NCI-H524 (cell line): ENCODE data around the gene SLC25A23.
"Not testable (repeated sequence)": the region's sequence is repeated elsewhere in the genome, so short reads cannot be mapped to it uniquely, and the experiment has no call there.

Source experiments
- DNase-seq, 2 experiments: peaks; one replicate each; lab custom pipeline; 2025; lab: John Stamatoyannopoulos, UW

The SLC25A23 gene

GRCh38 chr19:6457958-6458694 is 1.5 kb downstream of the SLC25A23 start:
- DNase-seq: no peak

- no peak for DNase-seq
Measured at GRCh38 chr19:6455924-6456323, 3.7 kb downstream of the SLC25A23 start.

- no peak for DNase-seq
Measured at GRCh38 chr19:6453951-6454565, 5.5 kb downstream of the SLC25A23 start.

GRCh38 chr19:6452899-6453298 is 6.7 kb downstream of the SLC25A23 start:
- no peak for DNase-seq

- no peak for DNase-seq
Measured at GRCh38 chr19:6452223-6452614, 7.4 kb downstream of the SLC25A23 start.

GRCh38 chr19:6451583-6452222 is 7.9 kb downstream of the SLC25A23 start:
- DNase-seq: no peak

- no peak for DNase-seq
Measured at GRCh38 chr19:6450166-6450565, 9.4 kb downstream of the SLC25A23 start.

GRCh38 chr19:6448045-6448444 is 11.5 kb downstream of the SLC25A23 start:
- DNase-seq: no peak

- DNase-seq: no peak
Measured at GRCh38 chr19:6446452-6446851, 13.1 kb downstream of the SLC25A23 start.

GRCh38 chr19:6443986-6444385 is 15.6 kb downstream of the SLC25A23 start:
- DNase-seq: no peak

- no peak for DNase-seq
Measured at GRCh38 chr19:6442087-6442688, 17.4 kb downstream of the SLC25A23 start.

GRCh38 chr19:6440905-6441304 is 18.7 kb downstream of the SLC25A23 start:
- DNase-seq: no peak

GRCh38 chr19:6439743-6440142 is 19.8 kb downstream of the SLC25A23 start:
- no peak for DNase-seq

GRCh38 chr19:6433663-6434062 is 25.9 kb downstream of the SLC25A23 start, which contains the start of gene SLC25A41:
SLC25A41 (minus strand) TSS chr19:6433763; CDS start chr19:6433693, 70 bp downstream.
- no peak for DNase-seq

GRCh38 chr19:6433165-6433564 is 26.4 kb downstream of the SLC25A23 start:
- no peak for DNase-seq

- DNase-seq: no peak
Measured at GRCh38 chr19:6431891-6432290, 27.7 kb downstream of the SLC25A23 start.

- DNase-seq: no peak
Measured at GRCh38 chr19:6429419-6430221, 30.0 kb downstream of the SLC25A23 start.

- DNase-seq: not testable (repeated sequence)
Measured at GRCh38 chr19:6428692-6429418, 30.7 kb downstream of the SLC25A23 start.

GRCh38 chr19:6427131-6427530 is 32.5 kb downstream of the SLC25A23 start:
- no peak for DNase-seq

GRCh38 chr19:6425732-6426620 is 33.6 kb downstream of the SLC25A23 start:
- peak in 1 of 2 experiments; percentile 55 for DNase-seq
